Measurements from ENCODE around the gene GSC. TPM values are rescaled to one million over a fixed set of nuclear protein-coding genes. Genes with fewer than 3 reads are reported as not detected.

The GSC gene
- total and polyA plus RNA-seq, 2 donors (not counting 1 experiment from before 2014, with no cell fraction given): not detected

DNA sequence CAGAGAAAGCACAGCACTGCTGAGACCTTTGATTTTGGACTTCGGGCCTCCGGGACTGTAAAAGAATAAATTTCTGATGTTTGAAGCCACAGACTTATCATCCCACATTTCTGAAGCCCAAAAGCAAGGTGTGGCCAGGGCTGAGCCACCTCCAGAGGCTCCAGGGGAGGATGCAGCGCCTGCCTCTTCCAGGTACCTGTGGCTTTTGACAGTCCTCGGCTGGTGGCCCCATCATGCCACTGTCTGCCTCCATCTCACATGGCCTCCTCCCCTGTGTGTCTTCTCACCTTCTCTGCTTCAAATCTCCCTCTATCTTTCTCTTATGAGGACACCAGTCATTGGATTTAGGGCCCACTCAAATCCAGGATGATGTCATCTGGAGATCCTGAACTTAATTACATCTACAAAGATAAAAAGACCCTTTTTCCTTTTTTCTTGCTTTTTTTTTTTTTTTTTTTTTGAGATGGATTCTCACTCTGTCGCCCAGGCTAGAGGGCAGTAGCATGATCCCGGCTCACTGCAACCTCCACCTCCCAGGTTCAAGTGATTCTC is 15.4 kb downstream of the GSC start:
- H4K20me1 ChIP-seq (ENCODE audit: control insufficient read depth, insufficient read depth, low read length, poor library complexity, severe bottlenecking): no peaks in the 10 kb centered on the region
- no peak overlapping the region for H3K4me3 ChIP-seq (ENCODE audit: control extremely low read depth in 1 of 5, extremely low read depth in 1 of 5, insufficient read depth in 1 of 5, low read depth in 2 of 5, low read length in 4 of 5)
- intact Hi-C loops (cut with micrococcal nuclease): no loop called here
- no peaks in the 10 kb centered on the region for H3K79me2 ChIP-seq (ENCODE audit: control insufficient read depth, insufficient read depth, low read length)
- Mint-ChIP-seq H3K9me3 (ENCODE audit: insufficient read depth) (no peaks in the 10 kb centered on the region), H3K4me3 (no peak overlapping the region), H3K27ac (no peak overlapping the region), H3K4me1 (no peaks in the 10 kb centered on the region), H3K27me3 (peaks cover 6% of the 10 kb centered on the region)
- H3K4me2 ChIP-seq (replicated peaks; ENCODE audit: low read depth, low read length, poor library complexity, severe bottlenecking): no peak overlapping the region
- DNase-seq (no peak), ATAC-seq (ENCODE audit: low read depth) (no peak)
- WGBS (ENCODE audit: insufficient coverage): 68% methylated on average over 4 of the region's 6 CpGs
- no peak overlapping the region for H3K27ac ChIP-seq (ENCODE audit: low read length in 2 of 2)
- TF ChIP-seq CTCF (IDR thresholded peaks at IDR 0.05) (no peak), EZH2 (IDR thresholded peaks at IDR 0.05; ENCODE audit: borderline replicate concordance, insufficient read depth, low read depth, low read length, poor library complexity, severe bottlenecking) (no peak)
- H3K4me1 ChIP-seq (ENCODE audit: control insufficient read depth in 2 of 2, insufficient read depth in 2 of 2, low read length in 2 of 2): no peaks in the 10 kb centered on the region
- H3K27me3 ChIP-seq (replicated peaks in 1 of 4; ENCODE audit: control extremely low read depth in 1 of 4, control insufficient read depth in 3 of 4, insufficient read depth in 4 of 4, low read length in 3 of 4): peaks cover 0 to 2% (median 0%) of the 10 kb centered on the region in 4 experiments
- H2AFZ ChIP-seq (ENCODE audit: insufficient read depth, low read depth, low read length, poor library complexity, severe bottlenecking): no peak overlapping the region
- H3K9ac ChIP-seq (ENCODE audit: low read length): no peak overlapping the region
- POLR2A ChIA-PET: no interaction called here
- CTCF ChIA-PET: no interaction called here
- H3K36me3 ChIP-seq (replicated peaks in 1 of 2; ENCODE audit: control extremely low read depth in 1 of 2, control insufficient read depth in 1 of 2, extremely low read depth in 1 of 2, insufficient read depth in 2 of 2, low read length in 1 of 2): no peaks in the 10 kb centered on the region
- peaks cover 0 to 4% (median 0%) of the 10 kb centered on the region in 3 donors for H3K9me3 ChIP-seq (ENCODE audit: control extremely low read depth in 1 of 3, control insufficient read depth in 2 of 3, insufficient read depth in 1 of 3, low read length in 2 of 3)

DNA sequence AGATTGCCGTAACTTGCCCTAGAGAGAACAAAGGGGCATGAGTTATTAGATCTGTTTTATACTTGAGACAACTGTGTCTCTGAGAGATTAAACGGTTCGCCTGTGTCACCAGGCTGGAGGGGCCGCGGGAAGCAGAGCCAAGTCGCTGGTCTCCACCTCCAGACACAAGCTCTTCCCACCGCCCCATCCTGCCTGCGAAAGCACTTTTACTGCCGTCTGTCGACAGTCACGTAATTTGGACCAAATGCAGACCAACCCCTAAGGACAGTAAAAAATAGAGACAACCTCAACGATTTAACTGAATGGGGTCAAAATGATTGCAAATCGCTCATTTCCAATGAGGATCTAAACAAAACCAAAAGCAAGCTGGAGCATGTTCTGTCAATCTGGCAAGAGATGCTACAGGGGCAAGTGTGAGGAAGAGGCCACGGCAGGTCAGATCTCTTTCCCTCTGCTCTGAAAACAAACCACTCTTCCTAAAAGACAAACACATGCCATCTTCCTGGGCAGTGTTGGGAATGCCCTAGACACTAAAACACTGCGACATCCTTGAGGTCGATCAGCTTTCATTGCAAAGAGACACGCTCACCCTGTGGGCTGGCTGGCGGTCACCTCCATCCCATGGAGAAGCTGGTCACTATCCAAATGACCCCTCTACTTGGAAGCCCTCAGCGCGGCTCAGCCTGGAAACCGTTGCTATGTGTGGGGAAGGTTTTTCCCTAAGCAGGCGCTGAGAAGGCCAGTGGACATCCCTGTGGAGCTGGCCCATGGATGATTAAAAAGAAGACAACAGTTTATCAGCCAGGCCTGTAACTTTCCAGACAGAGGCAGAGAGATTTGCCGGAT is 17.1 kb downstream of the GSC start:
- ATAC-seq (ENCODE audit: low read depth): no peak
- Histone ChIP-seq H3K4me3 (ENCODE audit: control extremely low read depth in 1 of 5, extremely low read depth in 1 of 5, insufficient read depth in 1 of 5, low read depth in 2 of 5, low read length in 4 of 5) (no peak overlapping the region), H3K79me2 (ENCODE audit: control insufficient read depth, insufficient read depth, low read length) (no peaks in the 10 kb centered on the region), H3K4me1 (ENCODE audit: control insufficient read depth in 2 of 2, insufficient read depth in 2 of 2, low read length in 2 of 2) (no peaks in the 10 kb centered on the region), H2AFZ (ENCODE audit: insufficient read depth, low read depth, low read length, poor library complexity, severe bottlenecking) (no peak overlapping the region), H3K36me3 (replicated peaks in 1 of 2; ENCODE audit: control extremely low read depth in 1 of 2, control insufficient read depth in 1 of 2, extremely low read depth in 1 of 2, insufficient read depth in 2 of 2, low read length in 1 of 2) (no peaks in the 10 kb centered on the region), H3K9me3 (ENCODE audit: control extremely low read depth in 1 of 3, control insufficient read depth in 2 of 3, insufficient read depth in 1 of 3, low read length in 2 of 3) (no peaks in the 10 kb centered on the region), H3K27me3 (replicated peaks in 1 of 4; ENCODE audit: control extremely low read depth in 1 of 4, control insufficient read depth in 3 of 4, insufficient read depth in 4 of 4, low read length in 3 of 4) (peaks cover 0 to 2% (median 0%) of the 10 kb centered on the region in 4 experiments), H3K9ac (ENCODE audit: low read length) (no peak overlapping the region), H4K20me1 (ENCODE audit: control insufficient read depth, insufficient read depth, low read length, poor library complexity, severe bottlenecking) (no peaks in the 10 kb centered on the region), H3K4me2 (replicated peaks; ENCODE audit: low read depth, low read length, poor library complexity, severe bottlenecking) (no peak overlapping the region), H3K27ac (ENCODE audit: low read length in 2 of 2) (no peak overlapping the region)
- peaks cover 9% of the 10 kb centered on the region for H3K27me3 Mint-ChIP-seq
- ChIA-PET POLR2A (no interaction called here), CTCF (no interaction called here)
- WGBS (ENCODE audit: insufficient coverage): 92% methylated on average over 18 of the region's 23 CpGs
- H3K27ac Mint-ChIP-seq: no peak overlapping the region
- TF ChIP-seq EZH2 (IDR thresholded peaks at IDR 0.05; ENCODE audit: borderline replicate concordance, insufficient read depth, low read depth, low read length, poor library complexity, severe bottlenecking): no peak
- TF ChIP-seq CTCF (IDR thresholded peaks at IDR 0.05): no peak
- no peak overlapping the region for H3K4me3 Mint-ChIP-seq
- no peaks in the 10 kb centered on the region for H3K9me3 Mint-ChIP-seq (ENCODE audit: insufficient read depth)
- no peak for DNase-seq
- no peaks in the 10 kb centered on the region for H3K4me1 Mint-ChIP-seq
- intact Hi-C loops (cut with micrococcal nuclease): no loop called here

Measured in B cell (primary cell).